Prostate gland (tissue), 2 donors: ENCODE results near the gene CAMKMT. TPM values are rescaled to one million over a fixed set of nuclear protein-coding genes. Genes with fewer than 3 reads are reported as not detected.

Experiments
- DNase-seq: peaks from one replicate; pipeline ENCODE4 v3.0.0-alpha.2; 2019; ENCODE audit warnings: low spot score
- H3K27ac ChIP-seq, 2 donors: fragments of 200-600 bp; sonication (generic); 2 replicates each; pipeline ENCODE4 v1.5.1; 2017 to 2019
- H3K27me3 ChIP-seq: fragments of 200-600 bp; sonication (generic); replicated peaks from 2 replicates; pipeline ENCODE4 v1.5.1; 2019; ENCODE audit not compliant: insufficient read depth
- H3K36me3 ChIP-seq, 2 donors: fragments of 200-600 bp; sonication (generic); 1 replicate in 1 of 2; 2 replicates in 1 of 2; pipeline versions ENCODE4 v1.5.1 to v1.8.1; 2017 to 2019
- H3K4me1 ChIP-seq: fragments of 200-600 bp; sonication (generic); replicated peaks from 2 replicates; pipeline ENCODE4 v1.5.1; 2019
- H3K4me3 ChIP-seq, 2 donors: fragments of 200-600 bp; sonication (generic); 2 replicates each; pipeline ENCODE4 v1.5.1; 2017 to 2019
- H3K9me3 ChIP-seq: fragments of 200-600 bp; sonication (generic); 2 replicates; pipeline ENCODE4 v1.5.1; 2017
- CTCF ChIP-seq, 4 experiments: fragments of 200-600 bp in 2 of 4; fragments of 450-650 bp in 2 of 4; sonication (generic) in 2 of 4; IDR thresholded peaks; 1 replicate in 3 of 4; 2 replicates in 1 of 4; pipeline ENCODE4 v1.5.1; 2016 to 2019; ENCODE audit warnings: antibody characterized with exemption in 4 of 4, mild to moderate bottlenecking in 2 of 4, moderate library complexity in 2 of 4
- POLR2A ChIP-seq: fragments of 450-650 bp; IDR thresholded peaks from one replicate; pipeline ENCODE4 v1.6.1; 2016; ENCODE audit warnings: antibody characterized with exemption, mild to moderate bottlenecking
- POLR2AphosphoS5 ChIP-seq: sonication (generic); formaldehyde crosslinking; IDR thresholded peaks from one replicate; pipeline ENCODE4 v1.6.1; 2017; ENCODE audit warnings: antibody characterized with exemption
- WGBS: methylation state at CpG from one replicate; pipeline ENCODE4 v1.1.5; 2018; 5-methylcytosine and 5-hydroxymethylcytosine counted together
- intact Hi-C: fragments of 100-400 bp; cut with DNase I; formaldehyde crosslinking; loops from one replicate; pipeline ENCODE4 v1.14.2; 2022
- total RNA-seq, 2 donors: library from RNA; depleted of rRNA; stranded (reverse); fragments of >200 nt; gene quantifications; one replicate each; pipeline ENCODE4 v1.1.0, GENCODE V29; 2016

Gene CAMKMT
- total RNA-seq, 2 donors from 2014 or later = 5.4 to 7.6 TPM

- no peaks in the 10 kb centered on the region for H3K36me3 ChIP-seq
- H3K27me3 ChIP-seq = no peaks in the 10 kb centered on the region
- H3K9me3 ChIP-seq = no peaks in the 10 kb centered on the region
- H3K27ac ChIP-seq = no peak overlapping the region
- intact Hi-C loops = no loop called here
- TF ChIP-seq POLR2AphosphoS5 = no peak
- TF ChIP-seq CTCF (IDR thresholded peaks at IDR 0.05) = no peak
- no peak for TF ChIP-seq POLR2A
- no peak overlapping the region for H3K4me3 ChIP-seq
- 49% methylated on average over 4 of the region's 4 CpGs for WGBS
- no peaks in the 10 kb centered on the region for H3K4me1 ChIP-seq
- DNase-seq = no peak
Observed at GRCh38 chr2:44433895-44434294, 72.1 kb downstream of the CAMKMT start.

GRCh38 chr2:44441200-44441599, 79.5 kb downstream of the CAMKMT start:
- H3K27ac ChIP-seq = no peak overlapping the region
- H3K4me3 ChIP-seq = no peak overlapping the region
- no peaks in the 10 kb centered on the region for H3K36me3 ChIP-seq
- no peak for TF ChIP-seq POLR2A
- no peak for TF ChIP-seq POLR2AphosphoS5
- no peak for DNase-seq
- H3K27me3 ChIP-seq = no peaks in the 10 kb centered on the region
- H3K4me1 ChIP-seq = no peaks in the 10 kb centered on the region
- intact Hi-C loops = no loop called here
- no peaks in the 10 kb centered on the region for H3K9me3 ChIP-seq
- 92% methylated on average over 4 of the region's 4 CpGs for whole genome bisulfite sequencing

GRCh38 chr2:44442019-44442418, 80.3 kb downstream of the CAMKMT start:
- Histone ChIP-seq H3K36me3 (no peaks in the 10 kb centered on the region), H3K4me3 (no peak overlapping the region), H3K9me3 (no peaks in the 10 kb centered on the region), H3K4me1 (no peaks in the 10 kb centered on the region), H3K27me3 (no peaks in the 10 kb centered on the region), H3K27ac (no peak overlapping the region)
- 94% methylated on average over 1 of the region's 1 CpG for WGBS
- DNase-seq = no peak
- no peak for TF ChIP-seq POLR2AphosphoS5
- no peak for TF ChIP-seq POLR2A
- no peak for TF ChIP-seq CTCF (IDR thresholded peaks at IDR 0.05)
- intact Hi-C loops = no loop called here

- H3K36me3 ChIP-seq = no peaks in the 10 kb centered on the region
- WGBS = 88% methylated on average over 2 of the region's 2 CpGs
- no peaks in the 10 kb centered on the region for H3K27me3 ChIP-seq
- H3K27ac ChIP-seq = no peak overlapping the region
- TF ChIP-seq CTCF (IDR thresholded peaks at IDR 0.05) = no peak
- no peak overlapping the region for H3K4me3 ChIP-seq
- H3K4me1 ChIP-seq = no peaks in the 10 kb centered on the region
- H3K9me3 ChIP-seq = no peaks in the 10 kb centered on the region
- DNase-seq = no peak
- intact Hi-C loops = no loop called here
Observed at GRCh38 chr2:44443517-44443916, 81.8 kb downstream of the CAMKMT start.

DNA sequence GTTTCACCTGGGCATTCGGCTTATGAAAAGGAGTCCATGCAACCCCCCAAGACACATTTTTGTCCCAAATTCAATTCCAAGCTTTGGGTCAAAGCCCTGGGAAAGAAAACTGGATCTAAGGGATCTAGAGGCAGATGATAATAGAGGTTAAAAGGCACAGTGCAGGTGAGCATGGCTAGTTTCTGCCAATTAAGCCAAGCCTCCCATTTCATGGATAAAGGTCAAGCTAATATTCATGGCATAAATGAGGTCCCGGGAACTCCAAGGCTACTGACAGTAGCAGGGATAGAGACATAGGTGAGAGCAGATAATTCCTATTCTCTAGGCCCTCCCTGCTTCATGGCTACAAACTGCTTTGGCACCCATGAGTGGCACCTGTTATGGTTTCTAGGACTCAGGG, 83.1 kb downstream of the CAMKMT start:
- no peak overlapping the region for H3K27ac ChIP-seq
- H3K4me3 ChIP-seq = no peak overlapping the region
- intact Hi-C loops = no loop called here
- DNase-seq = no peak
- no peaks in the 10 kb centered on the region for H3K27me3 ChIP-seq
- 98% methylated on average over 2 of the region's 2 CpGs for WGBS
- H3K9me3 ChIP-seq = no peaks in the 10 kb centered on the region
- H3K36me3 ChIP-seq = no peaks in the 10 kb centered on the region
- no peak for TF ChIP-seq CTCF (IDR thresholded peaks at IDR 0.05)
- TF ChIP-seq POLR2AphosphoS5 = no peak
- TF ChIP-seq POLR2A = no peak
- H3K4me1 ChIP-seq = no peaks in the 10 kb centered on the region
